GM23248 (cell line): Measurements from ENCODE around the gene BMP5.

Source experiments
- EZH2 ChIP-seq: fragments of 200-600 bp; sonication (generic); IDR thresholded peaks from 2 replicates; pipeline ENCODE4 v1.6.1; 2018; ENCODE audit warnings: antibody characterized with exemption, mild to moderate bottlenecking; ENCODE audit not compliant: insufficient read depth, poor library complexity, severe bottlenecking
- EZH2phosphoT487 ChIP-seq: fragments of 200-600 bp; sonication (generic); IDR thresholded peaks from 2 replicates; pipeline ENCODE4 v1.6.1; 2018; ENCODE audit warnings: antibody characterized with exemption, moderate library complexity, mild to moderate bottlenecking, low read depth; ENCODE audit not compliant: insufficient read depth

GRCh38 chr6:55916188-55916587 is 40.8 kb upstream of the BMP5 start:
- TF ChIP-seq EZH2phosphoT487 (no peak), EZH2 (no peak)
